HG02759 (cell line): ENCODE results near the gene XYLT1.

Source experiments
- ATAC-seq: cut with Tn5 transposase; IDR thresholded peaks from one replicate; pipeline ENCODE4 v1.9.1; 2021; ENCODE audit warnings: mild to moderate bottlenecking, moderate library complexity; ENCODE audit not compliant: unreplicated experiment

Gene XYLT1

DNA sequence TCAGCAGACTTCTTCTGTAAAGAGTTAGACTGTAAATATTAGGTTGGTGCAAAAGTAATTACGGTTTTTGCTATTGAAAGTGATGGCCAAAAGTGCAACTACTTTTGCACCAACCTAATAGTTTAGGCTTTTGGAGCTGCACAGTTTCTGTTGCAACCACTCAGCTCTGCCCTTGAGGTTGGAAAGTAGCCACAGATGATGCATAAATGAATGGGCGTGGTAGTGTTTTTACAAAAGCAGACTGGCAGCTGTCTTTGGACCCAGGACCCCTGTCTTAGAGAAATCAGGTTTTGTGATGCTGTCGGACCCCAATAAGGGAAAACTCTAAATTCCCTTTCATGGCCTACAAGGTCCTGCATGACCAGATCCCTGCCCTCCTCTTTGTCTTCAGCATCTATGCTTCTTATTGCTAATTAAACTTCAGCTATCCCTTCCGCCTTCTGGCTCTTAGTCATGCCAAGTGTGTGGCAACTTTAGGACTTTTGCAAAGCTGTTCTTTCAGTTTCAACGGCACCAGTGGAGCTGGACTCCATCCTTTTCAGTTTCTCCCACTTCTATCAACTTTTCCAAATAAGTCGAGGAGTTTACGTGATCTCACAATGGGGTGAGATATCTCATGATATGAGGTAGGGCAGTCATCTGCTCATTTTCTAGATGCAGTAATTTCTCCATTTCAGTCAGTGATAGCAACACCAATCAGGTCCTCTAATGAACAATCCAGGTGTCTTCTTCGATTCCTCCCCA lies 232.3 kb downstream of the XYLT1 start:
- no peak for ATAC-seq

DNA sequence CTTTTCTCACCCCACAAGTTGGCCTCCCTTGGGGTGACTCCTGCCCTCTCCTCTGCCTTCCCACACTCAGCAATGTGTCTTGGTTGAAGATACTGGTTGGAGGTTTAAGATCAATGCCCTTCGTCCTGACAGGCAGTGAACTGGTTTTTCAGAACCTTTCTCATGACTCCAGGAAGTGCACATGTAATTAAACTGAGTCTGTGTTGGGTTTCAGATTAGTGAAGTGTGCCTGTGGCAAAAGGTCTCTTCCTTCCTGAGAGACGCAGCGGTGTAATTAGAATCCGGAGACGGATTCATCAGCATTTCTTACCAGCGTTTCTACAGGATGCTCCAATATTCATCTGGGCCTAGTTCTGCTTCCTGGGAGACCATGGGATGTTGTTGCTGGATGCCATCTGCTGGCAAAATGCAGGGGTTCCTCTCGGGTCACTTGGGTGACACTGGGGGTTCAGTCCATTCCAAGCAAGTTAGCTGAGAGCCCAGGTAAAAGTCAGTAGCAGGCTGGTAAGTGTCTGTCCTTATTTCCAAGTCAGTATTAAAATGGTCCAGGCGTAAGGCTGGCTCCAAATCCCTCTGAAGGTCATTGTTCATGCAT lies 233.3 kb downstream of the XYLT1 start:
- no peak for ATAC-seq

DNA sequence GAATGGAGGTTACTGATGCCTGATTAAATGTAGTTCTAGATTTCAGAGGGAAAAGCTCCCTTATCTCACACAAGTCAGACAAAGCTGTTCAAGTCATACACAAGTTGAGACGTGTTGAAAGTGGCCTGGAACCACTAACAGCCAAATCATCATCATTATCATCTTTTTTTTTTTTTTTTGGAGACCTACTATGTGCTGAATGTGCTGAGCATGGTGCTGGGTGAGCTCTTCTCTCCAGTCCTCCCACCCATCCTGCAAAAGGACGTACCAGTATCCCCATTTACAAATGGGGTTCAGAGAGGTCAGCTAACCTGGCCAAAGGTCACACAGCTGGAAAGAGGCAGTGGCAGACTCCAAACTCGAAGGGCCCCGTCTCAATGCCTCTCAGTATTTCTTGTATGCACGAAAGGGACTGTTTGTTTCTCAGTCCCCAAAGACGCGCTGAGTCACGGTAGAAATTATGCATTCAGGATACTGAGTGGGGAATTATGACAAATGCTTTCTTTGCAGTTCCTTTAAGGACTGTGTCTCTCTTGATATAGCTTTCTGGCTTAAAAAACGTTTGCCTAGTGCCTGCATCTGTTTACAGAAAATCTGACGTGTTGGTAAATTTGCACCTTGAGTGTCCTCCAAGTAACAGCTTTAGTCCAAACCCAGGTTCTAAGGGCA lies 235.5 kb downstream of the XYLT1 start:
- ATAC-seq, result no peak

DNA sequence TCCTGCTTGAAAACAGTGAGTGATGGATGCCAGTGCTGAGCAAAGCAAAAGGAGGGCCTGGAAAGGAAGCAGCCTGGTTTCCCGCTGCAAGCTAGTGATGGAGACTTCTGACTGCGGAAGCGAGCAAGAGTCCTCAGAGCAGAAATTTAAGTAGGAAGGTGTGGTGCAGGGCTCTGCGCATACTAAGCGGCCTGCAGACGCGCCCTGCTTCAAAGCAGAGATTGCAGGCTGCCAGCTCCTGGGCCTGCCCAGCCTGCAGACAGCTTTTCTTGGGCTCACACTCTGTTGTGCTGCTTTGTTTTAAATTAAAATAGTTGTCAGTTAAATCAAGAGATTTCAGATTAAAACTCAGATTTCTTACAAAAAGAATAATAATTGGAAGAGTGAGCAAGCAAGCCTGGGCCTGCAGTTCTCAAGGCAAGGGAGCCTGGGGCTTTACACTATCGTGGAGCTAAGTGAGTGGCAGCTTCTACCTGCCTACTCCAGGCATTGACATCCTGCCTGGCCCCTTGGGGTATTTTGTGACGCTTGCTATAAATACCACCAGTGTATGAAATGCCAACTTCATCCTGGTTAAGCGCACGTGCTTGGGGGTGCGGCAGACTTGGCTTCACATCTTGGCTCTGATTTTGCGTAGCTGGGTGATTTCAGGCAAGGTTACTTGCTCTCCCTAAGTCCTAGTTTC lies 237.3 kb downstream of the XYLT1 start:
- ATAC-seq, result no peak

DNA sequence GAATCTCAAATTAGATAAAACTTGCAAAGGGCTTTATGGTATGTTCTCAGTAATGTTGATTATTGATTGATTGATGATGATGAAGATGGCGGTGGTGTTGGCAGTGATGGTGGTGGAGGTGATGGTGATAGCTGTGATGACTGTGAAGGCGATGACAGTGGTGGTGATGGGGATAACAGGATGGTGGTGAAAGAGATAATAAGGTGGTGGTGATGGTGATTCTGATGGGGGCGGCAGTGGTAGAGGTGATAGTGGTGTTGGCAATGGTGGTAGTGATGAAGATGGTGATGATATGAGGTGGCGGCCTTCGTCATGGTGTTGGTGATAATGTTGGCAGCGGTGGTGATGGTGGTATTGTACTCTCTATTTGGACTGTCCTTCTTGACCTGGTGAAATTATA lies 238.3 kb downstream of the XYLT1 start:
- ATAC-seq, result no peak

DNA sequence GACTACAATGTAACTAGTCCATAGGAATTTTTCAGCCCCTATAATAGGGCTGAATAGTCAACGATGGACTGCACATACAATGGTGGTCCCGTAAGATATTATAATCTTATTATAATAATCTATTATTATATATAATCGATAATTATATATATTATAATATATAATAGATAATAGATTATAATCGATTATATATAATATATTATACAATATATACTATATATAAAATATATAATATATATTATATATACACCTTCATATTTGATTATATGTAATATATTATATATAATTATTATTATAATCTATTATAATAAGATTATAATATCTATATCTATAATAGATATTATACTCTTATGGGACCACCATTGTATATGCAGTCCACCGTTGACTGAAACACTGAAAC lies 238.8 kb downstream of the XYLT1 start:
- ATAC-seq, result no peak

DNA sequence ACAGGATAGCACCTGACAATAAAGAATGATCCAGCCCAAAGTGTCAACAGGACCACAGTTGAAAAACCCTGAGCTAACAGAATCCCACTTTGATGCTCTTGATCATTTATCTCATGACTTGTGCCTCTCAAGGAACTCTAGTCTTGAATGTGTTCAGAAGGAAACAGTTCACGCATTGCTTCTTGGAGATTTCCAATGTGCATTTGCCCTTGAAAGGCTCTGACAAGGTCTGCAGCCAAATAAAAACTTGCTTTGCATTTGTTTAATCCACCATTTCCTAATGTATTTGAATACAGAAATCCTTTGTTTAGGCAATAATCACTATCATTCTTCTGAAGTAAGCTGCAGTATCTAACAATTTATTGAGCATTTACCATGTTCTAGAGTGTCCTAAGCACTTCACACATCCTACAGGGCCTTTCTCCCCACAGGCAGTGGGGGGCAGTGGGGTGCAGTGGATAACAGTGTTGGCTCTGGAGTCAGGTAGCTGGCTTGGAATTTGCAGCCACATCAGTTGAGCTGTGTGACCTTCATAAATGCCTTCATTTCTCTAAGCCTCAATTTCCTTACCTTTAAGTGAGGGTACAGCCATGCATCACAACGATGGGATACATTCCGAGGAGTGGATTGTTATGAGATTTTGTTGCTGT lies 239.7 kb downstream of the XYLT1 start:
- ATAC-seq, result no peak

DNA sequence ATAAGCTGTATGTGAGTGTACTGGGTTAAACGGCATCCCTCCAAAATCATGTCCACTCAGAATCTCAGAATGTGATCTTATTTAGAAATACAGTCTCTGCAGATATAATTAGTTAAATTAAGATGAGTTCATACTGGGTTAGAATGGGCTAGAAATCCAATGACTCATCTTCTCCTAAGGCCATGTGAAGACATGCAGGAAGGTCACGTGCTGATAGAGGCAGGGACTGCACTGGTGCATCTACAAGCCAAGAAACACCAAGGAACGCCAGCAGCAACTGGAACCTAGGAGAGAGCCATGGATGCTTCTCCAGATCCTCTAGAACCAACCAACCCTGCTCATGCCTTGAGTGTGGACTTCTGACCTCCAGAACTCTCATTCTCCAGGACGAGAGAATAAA lies 241.0 kb downstream of the XYLT1 start:
- no peak for ATAC-seq

DNA sequence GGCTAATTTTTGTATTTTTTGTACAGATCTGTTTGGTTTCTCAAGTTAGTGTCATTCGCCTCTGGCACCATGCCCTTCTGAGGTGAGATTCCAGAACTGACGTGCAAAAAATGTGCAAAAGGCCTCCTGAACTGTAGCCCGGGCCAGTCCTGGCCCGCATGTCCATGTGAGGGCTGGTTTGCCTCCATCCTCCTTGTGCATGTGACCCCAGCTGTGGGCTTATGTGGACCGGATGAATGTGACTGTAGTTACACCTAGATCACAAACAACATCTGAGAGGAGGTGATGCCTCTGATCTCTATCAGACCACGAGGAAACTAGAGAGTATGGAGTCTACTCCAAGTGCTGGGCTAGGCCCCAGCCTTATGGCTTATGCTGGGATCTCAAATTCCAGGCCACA lies 241.6 kb downstream of the XYLT1 start:
- ATAC-seq, result no peak

DNA sequence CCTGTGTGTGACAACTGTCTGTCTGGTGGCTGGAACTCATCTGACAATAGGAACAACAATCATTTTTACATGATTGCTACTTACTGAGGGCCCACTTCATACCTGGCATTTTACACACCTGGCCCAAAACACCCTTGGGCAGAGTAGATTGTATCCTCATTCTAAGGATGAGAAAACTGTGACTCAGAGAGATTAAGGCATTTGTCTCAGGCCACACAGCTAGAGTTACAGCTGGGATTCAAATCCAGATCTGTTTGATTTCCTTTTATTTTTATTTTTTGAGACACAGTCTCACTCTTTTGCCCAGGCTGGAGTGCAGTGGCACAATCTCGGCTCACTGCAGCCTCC lies 242.1 kb downstream of the XYLT1 start:
- ATAC-seq, result no peak

DNA sequence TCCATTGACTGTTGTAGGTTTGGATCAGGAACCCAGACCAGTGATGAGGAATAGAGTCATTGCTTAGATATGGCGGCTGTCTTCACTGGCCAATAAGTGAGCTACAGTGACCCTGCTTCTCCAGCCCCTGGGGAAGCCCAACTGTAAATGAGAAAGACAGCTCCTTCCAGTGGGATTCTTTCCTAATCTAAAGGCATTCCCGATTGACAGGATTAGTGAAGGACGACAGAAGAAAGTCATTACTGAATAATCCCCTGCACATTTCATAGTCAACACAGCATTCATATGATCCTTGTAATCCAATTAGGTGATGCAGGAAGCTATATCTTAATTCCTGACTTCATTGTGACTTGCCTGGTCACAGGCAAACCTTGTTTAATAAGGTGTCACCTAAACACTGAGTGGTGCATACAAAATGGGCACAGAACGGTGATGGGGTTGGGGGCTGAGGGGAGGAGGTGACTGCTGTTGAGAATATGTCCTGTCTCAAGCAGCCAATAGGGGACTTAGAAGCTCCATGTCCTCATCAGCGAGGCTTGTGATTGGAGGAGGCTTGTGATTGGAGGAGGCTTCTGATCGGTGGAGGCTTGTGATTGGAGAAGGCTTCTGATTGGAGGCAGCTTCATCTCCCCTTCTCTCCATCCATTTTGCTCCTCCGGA lies 242.6 kb downstream of the XYLT1 start:
- ATAC-seq, result no peak

DNA sequence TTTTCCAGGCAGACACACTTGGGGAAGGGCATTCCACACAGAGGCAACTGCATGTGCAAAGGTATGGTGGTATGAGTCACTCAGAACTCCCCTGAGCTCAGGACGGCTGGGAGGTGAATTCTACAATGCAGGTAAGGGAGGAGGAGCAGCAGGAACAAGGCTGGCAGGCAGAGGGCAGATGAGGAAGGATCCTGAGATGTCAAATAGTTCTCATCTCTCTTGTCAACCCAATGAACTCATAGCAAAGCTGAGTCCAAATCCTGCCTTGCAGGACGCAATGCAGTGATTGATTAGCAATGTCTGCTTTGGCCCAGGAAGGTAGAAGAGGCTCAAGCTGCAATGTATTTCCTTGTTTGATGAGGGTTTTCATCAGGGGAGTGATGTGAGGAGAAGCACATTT lies 243.5 kb downstream of the XYLT1 start:
- no peak for ATAC-seq

DNA sequence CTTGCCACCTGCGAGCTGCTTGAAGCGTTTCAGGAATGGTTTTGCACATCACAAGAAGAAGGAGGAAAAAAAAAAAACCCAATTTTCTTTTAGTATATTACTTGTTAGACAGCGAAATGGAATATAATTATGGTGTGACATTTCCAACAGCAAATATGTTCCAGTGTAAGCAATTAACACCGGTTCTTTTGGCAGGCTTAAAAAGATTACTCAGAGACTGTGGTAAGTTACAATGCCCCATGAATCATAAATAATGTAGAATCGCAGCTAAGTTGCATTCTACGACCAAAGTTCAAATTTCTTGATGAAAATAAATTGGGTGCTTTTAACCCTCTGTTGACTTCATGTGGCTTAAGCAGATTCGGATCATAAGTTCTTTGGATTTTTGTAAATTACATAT lies 245.2 kb downstream of the XYLT1 start:
- no peak for ATAC-seq

DNA sequence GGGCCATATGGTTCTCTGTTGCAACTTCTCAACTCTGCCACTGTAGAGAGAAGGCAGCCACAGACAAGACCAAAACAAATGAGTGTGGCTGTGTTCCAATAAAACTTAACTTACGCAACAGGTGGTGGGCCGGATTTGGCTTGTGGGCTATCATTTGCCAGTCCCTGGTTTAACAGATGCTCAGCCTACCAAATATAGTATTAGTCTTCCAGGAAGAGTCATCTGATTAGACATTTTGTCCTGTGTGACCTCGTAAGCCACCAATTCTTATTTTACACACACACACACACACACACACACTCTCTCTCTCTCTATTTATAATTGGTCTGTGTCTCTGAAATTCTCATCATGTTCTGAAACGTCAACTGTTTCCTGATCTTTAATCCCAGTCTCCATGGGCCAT lies 245.9 kb downstream of the XYLT1 start:
- ATAC-seq, result no peak

DNA sequence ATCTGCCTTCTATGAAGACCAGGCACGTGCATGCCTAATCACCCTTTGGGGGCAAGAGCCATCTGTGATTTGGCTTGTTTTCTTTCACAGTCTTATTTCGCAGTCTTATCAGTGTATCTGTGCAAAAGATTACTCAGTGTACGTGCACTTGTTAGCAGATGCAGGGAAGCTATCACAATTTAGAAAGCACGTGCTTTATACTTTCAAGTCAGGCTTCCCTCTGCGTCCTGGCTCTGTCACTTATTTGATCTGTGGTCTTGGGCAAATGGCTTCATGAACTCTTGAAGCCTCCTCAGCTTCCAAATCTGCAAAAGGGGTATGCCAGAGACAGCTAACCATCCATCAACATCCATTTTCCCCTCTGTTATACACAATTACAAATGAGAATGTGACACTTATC lies 246.4 kb downstream of the XYLT1 start:
- no peak for ATAC-seq

DNA sequence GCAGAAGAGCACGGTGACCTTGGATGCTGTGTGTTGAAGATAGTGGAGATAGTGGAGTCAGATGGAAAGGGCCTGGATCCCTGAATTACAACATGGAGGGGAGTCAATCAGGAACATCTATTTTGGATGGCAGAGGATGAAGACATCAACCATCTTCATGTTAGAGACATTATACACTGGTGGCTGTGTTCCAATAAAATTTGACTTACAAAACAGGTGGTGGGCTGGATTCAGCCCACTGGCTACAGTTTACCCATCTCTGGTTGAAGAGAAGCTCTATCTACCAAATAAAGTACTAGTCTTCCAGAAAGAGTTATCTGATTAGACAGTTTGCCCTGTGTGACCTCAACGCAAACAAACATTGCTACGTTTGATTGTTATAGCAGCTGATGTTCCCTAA lies 247.2 kb downstream of the XYLT1 start:
- ATAC-seq, result no peak

DNA sequence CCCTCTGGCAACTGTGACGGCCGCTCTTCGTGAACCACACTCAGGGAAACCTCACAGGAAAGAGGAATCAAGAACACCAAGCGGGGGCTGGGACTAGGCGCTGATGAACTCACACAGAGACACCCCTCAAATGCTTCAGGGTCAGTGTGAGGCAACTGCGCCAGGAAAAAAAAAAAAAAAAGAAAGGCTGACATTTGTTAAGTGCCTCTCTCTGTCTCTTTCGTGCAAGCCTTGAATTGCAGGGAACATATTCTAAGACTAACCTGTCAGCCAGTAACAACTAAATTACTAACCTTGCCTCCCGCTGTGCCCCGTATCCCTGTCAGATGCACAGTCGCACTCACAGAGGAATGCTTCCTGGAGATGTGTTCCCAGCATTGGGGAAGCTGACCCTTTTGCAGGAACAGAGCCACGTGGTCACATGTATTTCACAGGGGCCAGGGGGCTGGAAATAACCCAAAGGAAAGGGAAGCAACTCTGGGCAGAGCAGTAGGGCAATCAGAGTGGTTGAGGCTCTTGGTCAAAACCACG lies 247.8 kb downstream of the XYLT1 start:
- ATAC-seq, result no peak

DNA sequence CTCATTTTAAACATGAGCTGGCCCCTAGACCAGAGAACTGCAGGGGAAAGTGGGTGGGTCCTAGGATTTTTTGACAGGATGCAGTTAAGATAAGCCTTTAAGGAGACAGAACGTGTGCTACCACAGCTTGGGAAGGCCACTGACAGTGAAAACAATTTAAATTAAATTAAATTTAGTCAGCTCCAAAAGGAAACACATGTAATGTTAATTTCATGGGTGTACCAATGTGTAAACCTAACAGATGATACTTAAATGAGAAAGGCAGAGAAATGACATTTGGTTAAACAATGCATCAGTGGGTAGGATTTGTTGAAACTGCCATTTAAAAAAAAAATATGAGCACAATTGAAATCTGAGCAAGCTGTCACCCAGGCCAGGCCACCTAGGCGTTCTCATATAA lies 250.8 kb downstream of the XYLT1 start:
- ATAC-seq, result no peak

DNA sequence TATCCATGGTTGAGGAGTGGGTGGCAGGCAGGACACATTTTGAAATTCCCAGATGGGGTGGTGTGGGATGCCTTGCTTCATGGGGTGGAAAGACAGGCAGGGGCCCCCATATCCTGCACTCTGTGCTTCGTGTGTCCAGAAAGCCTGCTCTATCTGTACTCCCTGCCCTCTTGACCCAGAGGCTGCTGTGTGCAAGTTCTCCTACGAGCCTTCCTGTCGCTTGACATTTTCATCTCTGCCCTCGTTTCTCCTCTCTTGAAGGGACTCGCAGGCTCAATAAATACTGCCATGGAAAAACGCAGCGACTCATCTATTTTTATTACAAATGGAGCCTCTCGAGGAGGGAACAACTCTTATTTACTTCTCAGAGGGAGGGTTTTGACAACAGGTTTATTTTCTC lies 254.8 kb downstream of the XYLT1 start:
- ATAC-seq, result no peak

DNA sequence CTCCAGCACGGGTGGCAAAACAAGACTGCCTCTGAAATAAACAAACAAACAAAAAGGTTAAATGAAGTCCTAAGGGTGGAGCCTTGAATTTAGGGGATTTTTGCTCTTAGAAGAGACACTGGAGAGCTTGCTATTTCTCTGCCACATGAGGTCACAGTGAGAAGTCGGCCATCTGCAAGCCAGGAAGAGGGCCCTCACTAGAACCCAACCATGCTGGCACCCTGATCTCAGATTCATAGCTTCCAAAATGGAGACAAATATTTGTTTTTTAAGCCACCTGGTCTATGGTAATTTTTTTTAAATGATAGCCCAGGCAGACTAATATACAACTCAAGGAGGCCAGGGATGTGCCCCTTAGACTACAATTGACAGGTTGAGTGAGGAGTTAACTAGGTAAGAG lies 255.5 kb downstream of the XYLT1 start:
- ATAC-seq, result no peak

DNA sequence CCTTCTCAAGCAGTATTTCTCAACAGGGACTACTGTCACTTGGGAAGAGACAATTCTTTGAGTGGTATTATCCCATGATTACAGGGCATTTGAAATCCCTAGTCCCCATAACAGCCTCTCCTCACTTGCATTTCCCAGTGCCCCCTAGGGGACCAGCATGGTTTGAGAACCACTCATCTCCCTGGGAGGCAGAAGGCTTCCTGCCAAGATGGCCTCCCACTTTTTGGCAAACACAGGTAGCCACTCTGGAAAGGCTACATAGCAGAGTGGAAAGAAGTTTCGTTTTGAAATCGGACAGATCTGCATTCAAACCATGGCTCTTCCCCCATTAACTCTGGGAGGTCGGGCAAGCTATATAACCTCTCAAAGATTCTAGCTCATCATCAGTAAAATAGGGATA lies 256.8 kb downstream of the XYLT1 start:
- ATAC-seq, result no peak
